BJ (cell line): ENCODE data around the gene UMODL1. TPM values are rescaled to one million over a fixed set of nuclear protein-coding genes. Genes with fewer than 3 reads are reported as not detected.

Source experiments
- CTCF ChIA-PET: fragments of 350-600 bp; formaldehyde crosslinking; extraction: SDS; loops from one replicate; lab custom pipeline; 2021; ENCODE audit warnings: antibody characterized with exemption, inconsistent platforms; lab: Yijun Ruan, JAX
- POLR2A ChIA-PET: fragments of 300-600 bp; sonication (Branson Sonifier 250); formaldehyde crosslinking; extraction: SDS; loops from one replicate; lab custom pipeline; 2021; ENCODE audit warnings: antibody characterized with exemption; lab: Charles Lee
- DNase-seq: peaks from one replicate; pipeline ENCODE4 v3.0.0-alpha.2; 2011; ENCODE audit warnings: low read depth
- H3K27me3 ChIP-seq: 2 replicates; pipeline ENCODE4 v1.6.0; 2011; ENCODE audit warnings: low read length; ENCODE audit not compliant: control insufficient read depth, insufficient read depth
- H3K36me3 ChIP-seq: 2 replicates; pipeline ENCODE4 v1.5.1; 2011; ENCODE audit warnings: low read length; ENCODE audit not compliant: control insufficient read depth, insufficient read depth
- H3K4me3 ChIP-seq: 2 replicates; pipeline ENCODE4 v1.5.1; 2011; ENCODE audit warnings: low read depth, mild to moderate bottlenecking, control low read depth, low read length
- CTCF ChIP-seq: IDR thresholded peaks from 2 replicates; pipeline ENCODE4 v1.5.1; 2011; ENCODE audit warnings: low read depth, mild to moderate bottlenecking, control low read depth, inconsistent platforms, low read length, moderate library complexity; ENCODE audit not compliant: insufficient read depth
- polyA plus RNA-seq: library from polyadenylated mRNA; depleted of rRNA; stranded (reverse); fragments of >200 nt; gene quantifications from 2 replicates; pipeline ENCODE4 v1.2.3, GENCODE V29; 2011

Gene UMODL1
- polyA plus RNA-seq, 1 experiment: 0.04 TPM

GRCh38 chr21:42124081-42124480, 53.0 kb downstream of the UMODL1 start:
- CTCF ChIA-PET: interaction anchor here (1.6 kb wide), 1 partner anchor 15 kb away, joined by 3 read pairs; no protein-coding TSS in a partner anchor
- no peak for DNase-seq
- TF ChIP-seq CTCF: no peak
- Histone ChIP-seq H3K4me3 (no peak overlapping the region), H3K27me3 (peaks cover 17% of the 10 kb centered on the region), H3K36me3 (no peaks in the 10 kb centered on the region)
- POLR2A ChIA-PET: no interaction called here

- Histone ChIP-seq H3K4me3 (no peak overlapping the region), H3K36me3 (no peaks in the 10 kb centered on the region), H3K27me3 (peaks cover 18% of the 10 kb centered on the region)
- CTCF ChIA-PET: interaction anchor here (0.9 to 1.6 kb wide), 8 partner anchors 8 to 309 kb away, joined by 3 to 6 read pairs (median 4); no protein-coding TSS in a partner anchor
- no peak for DNase-seq
- TF ChIP-seq CTCF: no peak
- POLR2A ChIA-PET: interaction anchor here (0.6 kb wide), 1 partner anchor 33 kb away, joined by 3 read pairs; no protein-coding TSS in a partner anchor
Observed at GRCh38 chr21:42124826-42125570, 53.9 kb downstream of the UMODL1 start.

GRCh38 chr21:42125571-42126544, 54.7 kb downstream of the UMODL1 start:
- DNase-seq: no peak
- Histone ChIP-seq H3K36me3 (no peaks in the 10 kb centered on the region), H3K27me3 (peaks cover 10% of the 10 kb centered on the region), H3K4me3 (no peak overlapping the region)
- ChIA-PET POLR2A (interaction anchor here (0.6 kb wide), 1 partner anchor 32 kb away, joined by 3 read pairs; no protein-coding TSS in a partner anchor), CTCF (interaction anchor here (0.6 to 1.6 kb wide), 9 partner anchors 8 to 493 kb away, joined by 3 to 6 read pairs (median 4); no protein-coding TSS in a partner anchor)
- peak; percentile 6; the same call in 1 of the 2 replicates for TF ChIP-seq CTCF

- H3K27me3 ChIP-seq: peaks cover 5% of the 10 kb centered on the region; the same call in 1 of the 2 replicates
- no peaks in the 10 kb centered on the region for H3K36me3 ChIP-seq
- H3K4me3 ChIP-seq: no peak overlapping the region
- CTCF ChIA-PET: interaction anchor here (0.6 to 3.1 kb wide), 6 partner anchors 9 to 311 kb away, joined by 3 to 11 read pairs (median 3); no protein-coding TSS in a partner anchor
- no peak for TF ChIP-seq CTCF
- POLR2A ChIA-PET: interaction anchor here (0.5 kb wide), 1 partner anchor 326 kb away, joined by 3 read pairs; no protein-coding TSS in a partner anchor
- no peak for DNase-seq
Observed at GRCh38 chr21:42127164-42128150, 56.3 kb downstream of the UMODL1 start.
